Cerebellar cortex (tissue), 1 donor: Measurements from ENCODE around the gene H3-3A.
"Not testable (repeated sequence)": the region's sequence is repeated elsewhere in the genome, so short reads cannot be mapped to it uniquely, and the experiment has no call there.

ENCODE experiments used
- DNase-seq: peaks from one replicate; pipeline ENCODE4 v3.0.0-alpha.2; 2015; ENCODE audit warnings: low spot score

Gene H3-3A

DNA sequence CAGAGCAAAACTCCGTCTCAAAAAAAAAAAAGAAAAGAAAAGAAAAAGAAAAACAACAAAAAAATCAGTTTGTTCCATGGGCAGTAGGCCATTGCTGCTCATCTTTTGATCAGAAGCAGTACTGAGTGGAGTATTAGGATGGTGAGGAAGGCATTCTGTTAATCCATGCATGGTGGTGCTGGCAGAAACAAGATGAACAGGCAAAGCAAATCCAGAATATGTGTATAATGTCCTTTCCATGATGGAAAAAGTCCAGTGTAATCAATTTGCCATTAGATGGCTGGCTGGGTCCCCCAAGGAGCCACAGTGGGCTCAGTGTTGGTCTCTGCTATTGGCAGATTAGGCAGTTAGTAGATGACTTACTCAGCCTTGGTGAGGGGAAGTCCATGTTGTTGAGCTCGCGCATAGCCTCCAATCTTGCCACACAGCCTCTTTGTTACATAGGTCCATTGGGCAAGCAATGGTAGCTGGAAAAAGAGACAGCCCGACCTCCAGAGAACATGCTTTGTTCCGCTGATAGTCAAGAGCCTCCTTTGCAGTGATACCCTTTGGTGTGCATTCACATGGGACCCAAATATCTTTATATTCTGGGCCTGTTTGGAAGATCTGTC, 23.3 kb downstream of the H3-3A start:
- DNase-seq, result no peak

DNA sequence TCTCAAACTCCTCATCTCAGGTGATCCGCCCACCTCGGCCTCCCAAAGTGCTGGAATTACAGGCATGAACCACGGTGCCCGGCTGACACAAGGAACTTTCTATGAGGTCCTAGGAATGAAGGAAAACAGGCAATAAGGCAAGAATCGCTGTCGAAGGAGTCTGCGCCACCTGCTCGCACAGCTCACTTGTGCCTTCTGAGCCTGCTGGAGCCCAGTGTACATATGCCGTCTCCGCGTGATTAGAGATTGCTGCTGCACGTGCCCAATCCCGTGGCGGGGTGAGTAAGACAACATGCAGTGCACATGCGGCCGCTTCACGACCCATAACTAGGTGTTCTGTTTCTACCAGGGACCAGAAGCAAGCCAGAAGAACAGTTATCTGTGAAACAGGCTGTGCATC, 24.3 kb downstream of the H3-3A start:
- DNase-seq, result peak; percentile 88

DNA sequence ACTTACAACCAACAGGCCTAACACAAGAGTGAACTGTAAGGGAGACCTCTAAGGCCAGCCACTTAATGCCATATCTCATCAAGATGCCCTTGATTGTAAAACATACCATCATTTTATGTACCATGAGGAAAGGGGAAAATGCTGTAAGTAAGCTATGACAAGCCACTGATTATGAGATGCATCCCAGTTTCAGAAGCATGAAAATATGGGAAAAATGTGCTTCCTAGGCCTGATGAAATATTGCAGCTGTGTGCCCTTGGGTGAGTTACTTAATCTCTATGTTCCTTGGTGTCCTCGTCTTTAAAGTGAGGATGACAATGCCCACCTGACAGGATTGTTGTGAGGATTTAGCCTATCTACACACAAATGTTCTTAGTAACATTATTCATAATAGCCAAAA, 28.9 kb downstream of the H3-3A start:
- DNase-seq, result no peak

DNA sequence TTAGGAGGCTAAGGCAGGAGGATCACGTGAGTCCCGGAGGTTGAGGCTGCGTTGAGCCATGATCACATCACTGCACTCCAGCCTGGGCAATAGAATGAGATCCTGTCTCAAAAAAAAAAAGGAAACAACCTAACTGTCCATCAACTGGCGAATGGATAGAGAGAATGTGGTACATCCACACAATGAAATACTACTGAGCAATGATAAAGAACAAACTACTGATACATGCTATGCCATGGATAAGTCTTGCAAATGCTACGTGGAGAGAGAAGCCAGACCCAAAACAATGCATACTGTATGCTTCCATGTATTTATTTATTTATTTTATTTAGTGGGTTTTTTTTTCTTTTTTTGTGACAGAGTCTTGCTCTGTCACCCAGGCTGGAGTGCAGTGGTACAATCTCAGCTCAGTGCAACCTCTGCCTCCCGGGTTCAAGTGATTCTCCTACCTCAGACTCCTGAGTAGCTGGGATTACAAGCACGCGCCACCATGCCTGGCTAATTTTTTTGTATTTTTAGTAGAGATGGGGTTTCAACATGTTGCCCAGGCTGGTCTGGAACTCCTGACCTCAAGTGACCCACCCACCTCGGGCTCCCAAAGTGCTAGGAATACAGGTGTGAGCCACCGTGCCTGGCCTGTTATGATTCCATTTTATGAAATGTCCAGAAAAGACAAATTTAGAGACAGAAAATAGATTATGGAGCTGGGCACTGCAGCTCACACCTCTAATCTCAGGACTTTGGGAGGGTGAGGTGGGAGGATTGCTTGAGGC, 29.7 kb downstream of the H3-3A start:
- not testable (repeated sequence) for DNase-seq

DNA sequence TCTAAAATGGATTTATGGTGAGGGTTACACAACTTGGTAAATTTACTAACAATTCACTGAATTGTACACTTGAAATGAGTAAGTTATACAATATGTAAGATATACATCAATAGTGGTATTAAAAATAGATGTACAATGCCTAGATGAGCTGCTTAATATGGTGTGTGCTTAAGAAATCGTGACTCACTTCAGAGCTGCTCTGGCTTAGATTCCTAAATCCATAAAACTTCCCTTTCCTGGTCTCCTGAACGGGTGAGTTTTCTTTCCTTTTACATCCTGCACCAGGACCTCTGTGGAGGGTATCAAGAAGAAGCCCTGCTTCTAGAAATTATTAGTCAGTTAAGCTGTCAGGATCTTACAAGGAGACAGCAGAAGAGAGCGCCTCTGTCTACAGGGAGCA, 30.4 kb downstream of the H3-3A start:
- no peak for DNase-seq

DNA sequence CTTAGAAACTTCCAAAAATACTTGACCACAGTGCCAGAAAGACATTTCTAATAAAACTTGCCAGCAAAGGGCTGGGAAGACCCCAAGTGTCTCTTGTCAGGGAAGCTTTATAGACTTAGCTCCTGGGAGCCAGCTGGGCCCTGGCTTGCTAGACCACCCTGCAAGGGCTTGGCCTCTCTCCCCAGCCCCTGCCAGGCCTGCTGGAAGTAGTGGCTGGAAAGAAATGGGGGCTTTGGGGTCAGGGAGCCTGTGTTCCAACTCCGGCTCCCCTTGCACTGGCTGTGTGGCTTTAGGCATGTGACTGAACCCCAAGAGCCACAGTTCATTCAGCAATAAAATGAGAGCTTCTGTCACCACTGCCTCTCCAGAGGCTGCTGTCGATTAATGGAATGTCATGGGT, 31.1 kb downstream of the H3-3A start:
- DNase-seq, result no peak

DNA sequence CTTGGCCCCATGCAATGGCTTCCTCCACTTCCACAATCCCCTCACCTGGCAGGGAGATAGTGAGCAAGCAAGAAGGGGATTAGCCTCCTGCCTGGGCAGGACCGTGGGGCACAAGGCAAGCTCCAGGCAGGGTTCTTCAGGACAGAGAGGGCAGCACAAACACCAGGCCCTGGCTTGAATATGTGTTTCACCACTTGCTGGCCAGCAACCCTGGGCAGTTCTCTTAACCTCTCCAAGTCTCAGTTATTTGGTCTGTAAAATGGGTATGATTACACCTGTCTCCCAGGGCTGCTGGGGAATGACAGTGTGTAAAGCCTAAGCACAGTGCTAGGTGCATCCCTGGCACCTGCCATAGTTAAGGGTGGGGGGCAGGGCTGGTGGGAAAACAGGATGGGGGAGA, 31.9 kb downstream of the H3-3A start:
- DNase-seq, result no peak

DNA sequence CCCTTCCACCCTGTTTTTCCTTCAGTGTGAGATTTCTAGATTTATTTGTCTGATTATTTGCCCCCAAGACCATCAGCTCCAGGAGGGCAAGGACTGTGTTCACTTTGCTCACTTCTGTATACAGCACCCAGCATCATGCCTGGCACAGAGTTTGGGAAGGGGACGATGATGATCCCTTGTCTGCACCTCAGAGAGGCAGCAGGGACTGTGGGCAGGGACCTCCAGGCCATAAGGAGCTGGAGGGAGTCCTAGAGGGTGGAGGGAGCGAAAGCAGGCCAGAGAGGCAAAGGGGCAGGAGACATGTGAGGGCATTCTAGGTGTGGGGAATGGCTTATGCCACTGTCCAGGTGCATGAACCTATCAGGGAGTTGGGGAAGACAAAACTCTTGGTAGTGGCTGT, 32.8 kb downstream of the H3-3A start:
- no peak for DNase-seq

DNA sequence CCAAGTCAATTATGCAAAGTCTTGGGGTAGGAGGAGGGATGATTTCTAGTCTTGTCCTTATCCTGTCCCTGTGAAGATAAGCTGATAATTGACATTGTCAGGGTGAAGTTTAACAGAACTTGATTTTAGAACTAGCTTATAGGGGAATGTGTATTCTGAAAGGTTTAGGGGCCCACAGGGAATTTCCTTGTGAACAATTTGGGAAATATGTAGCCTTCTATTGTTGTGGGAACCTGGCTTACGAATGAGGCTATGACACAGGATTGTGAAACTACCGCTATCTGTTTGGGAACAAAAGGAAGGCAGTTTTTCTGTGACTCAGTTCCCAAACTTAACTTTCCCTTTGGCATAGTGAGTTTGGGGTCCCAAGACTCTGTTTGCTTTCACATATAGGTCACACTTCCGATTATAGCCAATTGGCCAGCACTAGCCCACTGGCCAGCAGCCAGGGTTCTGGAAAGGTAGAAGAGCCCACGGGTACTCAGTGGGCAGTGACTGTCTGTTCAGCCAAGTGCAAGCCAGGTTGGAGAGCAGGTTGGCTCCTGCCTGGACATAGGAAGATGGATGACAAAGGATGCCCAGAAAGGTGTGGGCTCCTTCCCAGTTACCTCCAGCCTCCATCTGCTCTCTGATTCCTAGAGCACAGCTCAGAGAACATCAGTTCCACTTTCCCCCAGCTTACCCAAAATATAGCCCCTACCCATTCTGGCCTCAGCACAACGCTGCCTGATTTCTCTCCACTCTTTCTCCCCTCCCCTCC, 35.5 kb downstream of the H3-3A start:
- peak; percentile 93 for DNase-seq

DNA sequence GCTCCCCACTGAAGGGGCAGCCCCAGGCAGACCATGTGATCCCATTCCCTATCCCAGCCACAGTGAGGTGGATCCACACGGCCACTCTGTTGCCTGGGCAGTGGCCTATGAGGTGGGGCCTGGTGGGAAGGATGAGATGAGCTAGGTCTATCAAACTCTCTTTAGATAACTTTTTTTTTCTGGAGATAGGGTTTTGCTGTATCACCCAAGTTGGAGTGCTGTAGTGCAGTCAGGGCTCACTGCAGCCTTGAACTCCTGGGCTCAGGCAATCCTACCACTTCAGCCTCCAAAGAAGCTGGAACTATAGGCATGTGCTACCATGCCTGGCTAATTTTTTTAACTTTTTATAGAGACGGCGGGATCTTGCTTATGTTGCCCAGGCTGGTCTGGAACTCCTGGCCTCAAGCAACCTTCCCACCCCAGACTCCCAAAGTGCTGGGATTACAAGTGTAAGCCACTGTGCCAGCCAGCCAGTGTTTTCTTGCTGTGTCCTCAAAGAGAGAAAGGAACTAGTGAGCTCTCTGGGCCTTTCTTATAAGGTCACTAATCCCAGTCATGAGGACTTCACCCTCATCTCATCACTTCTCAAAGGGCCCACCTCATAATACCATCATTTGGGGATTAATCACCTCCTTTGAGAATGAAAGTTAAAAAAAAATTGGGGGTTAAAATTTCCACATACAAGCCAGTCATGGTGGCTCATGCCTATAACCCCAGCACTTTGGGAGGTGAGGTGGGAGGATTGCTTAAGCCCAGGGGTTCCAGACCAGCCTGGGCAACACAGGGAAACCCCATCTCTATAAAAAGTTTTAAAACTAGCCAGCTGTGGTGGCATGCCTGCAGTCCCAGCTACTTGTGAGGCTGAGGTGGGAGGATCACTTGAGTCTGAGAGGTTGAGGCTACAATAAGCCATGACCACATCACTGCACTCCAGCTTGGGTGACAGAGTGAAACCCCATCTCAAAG, 36.6 kb downstream of the H3-3A start:
- no peak for DNase-seq

DNA sequence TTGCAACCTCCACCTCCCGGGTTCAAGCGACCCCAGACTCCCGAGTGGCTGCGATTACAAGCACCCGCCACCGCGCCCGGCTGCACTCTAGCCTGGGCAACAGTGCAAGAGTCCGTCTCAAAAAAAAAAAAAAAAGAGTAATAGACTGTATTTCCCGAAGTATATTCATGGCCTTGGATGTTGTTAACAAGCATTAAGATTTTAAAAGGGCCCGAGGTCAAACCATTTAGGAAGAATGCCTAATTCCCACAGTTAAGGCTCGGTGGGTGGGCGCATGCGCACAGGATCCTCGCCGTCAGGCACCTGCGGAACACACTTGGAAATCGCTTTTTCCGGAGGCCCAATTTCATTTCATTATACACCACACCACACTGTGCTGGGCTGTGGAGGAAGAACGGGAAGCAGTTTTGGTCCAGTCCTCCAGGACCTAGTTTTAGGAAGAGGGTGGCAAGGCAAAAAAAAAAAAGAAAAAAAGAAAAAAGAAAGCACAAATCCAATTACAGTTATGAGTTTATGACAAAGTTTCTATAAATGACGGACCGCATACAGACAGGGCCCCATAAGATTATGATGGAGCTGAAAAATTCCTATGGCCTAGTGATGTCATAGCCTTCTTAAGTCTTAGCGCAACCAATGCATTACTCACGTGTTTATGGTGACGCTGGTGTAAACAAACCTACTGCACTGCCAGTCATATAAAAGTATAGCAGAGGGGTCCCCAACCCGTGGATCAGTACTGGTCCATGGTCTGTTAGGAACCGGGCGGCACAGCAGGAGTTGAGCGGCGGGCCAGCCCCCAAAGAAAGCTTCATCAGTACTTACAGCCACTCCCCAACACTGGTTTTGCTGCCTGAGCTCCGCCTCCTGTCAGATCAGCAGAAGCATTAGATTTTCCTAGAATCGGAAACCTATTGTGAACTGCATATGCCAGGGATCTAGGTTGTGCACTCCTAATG, 38.2 kb downstream of the H3-3A start:
- peak; percentile 55 for DNase-seq

DNA sequence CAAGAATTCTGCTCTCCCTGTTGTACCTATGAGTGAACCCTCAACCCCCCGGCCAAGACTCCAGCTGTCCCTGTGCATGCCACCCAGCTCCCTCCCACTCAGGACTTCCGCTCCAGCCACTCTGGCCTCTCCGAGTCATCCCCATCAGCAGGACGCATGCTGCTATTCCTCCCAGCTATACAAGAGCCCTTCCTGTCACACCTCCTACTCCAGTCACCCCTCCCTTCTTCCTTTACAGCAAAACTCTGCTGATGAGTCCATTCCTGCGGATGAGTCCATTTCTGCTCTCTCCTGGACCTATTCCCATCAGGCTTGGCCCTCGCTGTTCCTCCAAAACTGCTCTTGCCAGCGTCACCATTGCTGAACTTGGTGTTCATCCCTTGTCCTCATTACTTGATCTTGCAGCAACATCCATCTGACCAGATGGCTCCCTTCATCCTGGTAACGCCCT, 42.2 kb downstream of the H3-3A start:
- peak; percentile 91 for DNase-seq

DNA sequence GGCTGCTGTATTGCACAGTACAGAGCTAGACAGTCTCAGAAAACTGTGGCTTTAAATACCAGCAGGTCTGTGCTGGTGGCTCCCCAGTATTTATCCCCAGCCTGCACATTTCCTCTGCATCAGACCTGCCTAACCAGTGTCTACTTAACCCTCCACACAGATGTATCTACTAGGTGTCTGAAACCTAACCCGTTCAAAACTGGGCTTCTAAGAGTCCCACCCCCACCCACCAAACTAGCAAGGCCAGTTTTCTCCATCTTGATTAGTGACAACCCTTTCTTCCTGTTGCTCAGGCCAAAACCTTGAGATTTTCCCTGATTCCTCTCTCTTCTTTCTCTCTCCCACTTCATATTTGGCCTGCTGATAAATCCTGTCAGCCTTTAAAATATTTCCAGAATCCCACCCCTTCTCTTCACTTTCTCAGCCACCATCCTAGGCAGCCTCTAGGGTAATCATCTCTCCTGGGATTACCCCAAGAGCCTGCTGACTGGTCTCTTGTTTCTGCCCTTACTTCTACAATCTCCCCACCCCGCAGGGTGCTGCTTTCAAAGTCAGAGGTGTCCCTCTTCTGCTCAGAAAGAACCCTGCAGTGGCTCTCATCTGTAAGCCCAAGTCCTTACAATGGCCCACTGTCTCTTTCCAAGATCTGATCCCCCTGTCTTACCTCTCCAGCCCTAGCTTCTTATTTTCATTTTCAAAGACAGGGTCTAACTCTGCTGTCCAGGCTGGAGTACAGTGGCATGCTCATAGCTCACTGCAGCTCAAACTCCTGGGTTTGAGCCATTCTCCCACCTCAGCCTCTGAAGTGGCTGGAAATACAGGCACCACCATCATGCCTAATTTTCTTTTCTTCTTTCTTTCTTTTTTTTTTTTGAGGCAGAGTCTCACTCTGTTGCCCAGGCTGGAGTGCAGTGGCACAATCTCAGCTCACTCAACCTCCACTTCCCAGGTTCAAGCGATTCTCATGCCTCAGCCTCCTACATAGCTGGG, 45.2 kb downstream of the H3-3A start:
- DNase-seq, result no peak

DNA sequence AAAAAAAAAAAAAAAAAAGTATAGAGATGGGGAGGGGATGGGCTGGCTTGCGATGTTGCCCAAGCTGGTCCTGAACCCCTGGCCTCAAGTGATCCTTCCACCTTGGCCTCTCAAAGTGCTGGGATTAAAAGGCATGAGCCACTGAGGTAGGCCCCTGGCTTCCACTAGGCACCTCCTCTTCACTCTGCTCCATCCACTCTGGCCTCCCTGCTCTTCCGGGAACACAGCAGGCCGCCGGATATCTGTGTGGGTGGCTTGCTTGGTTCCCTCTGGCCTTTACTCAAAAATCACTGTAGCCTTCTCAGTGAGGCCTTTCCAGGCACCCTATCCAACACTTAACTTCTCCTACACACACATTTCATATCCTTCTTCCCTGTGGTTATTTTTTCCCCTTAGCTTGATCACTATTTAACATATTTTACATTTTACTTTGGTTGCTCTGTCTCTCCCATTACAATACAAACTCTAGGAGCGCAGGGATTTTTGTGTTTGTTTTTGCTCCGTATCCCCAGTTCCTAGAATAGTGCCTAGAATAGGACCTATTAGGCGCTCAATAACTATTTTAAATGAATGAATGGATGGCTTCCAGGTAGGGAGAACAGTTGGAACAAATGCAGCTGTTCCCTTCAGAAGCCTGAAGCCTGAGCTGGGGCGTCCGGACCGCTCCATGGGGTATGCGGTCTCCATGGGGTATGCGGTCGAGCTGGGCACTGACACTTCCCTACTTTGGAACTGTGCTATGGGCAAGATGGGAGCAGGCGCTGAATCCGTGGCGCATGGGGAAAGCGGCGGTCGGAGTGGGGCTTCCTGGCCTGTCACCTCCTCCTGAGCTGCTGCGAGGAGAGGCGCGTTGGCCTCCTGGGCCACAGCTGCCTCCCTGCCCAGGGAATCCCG, 46.7 kb downstream of the H3-3A start:
- peak; percentile 37 for DNase-seq

DNA sequence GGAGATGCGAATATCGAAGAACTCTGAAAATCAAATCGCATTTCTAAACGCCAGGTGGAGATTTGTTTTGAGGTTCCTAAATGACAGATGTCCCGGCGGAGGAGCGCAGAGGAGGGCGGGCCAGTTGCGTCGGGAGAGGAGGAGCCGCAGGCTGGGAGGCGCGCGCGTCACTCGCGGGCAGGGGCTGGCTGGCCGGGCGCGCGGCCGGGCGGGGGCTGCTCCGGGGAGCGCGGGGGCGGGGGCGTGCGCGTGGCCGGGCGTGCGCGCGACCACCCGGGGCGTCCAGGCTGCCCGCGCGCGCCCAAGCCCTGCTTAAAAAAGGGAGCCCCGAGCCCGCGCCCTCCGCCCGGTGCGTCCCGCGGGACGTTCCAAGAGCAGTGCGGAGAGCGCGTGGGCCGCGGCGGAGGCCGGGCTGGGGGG, 47.3 kb downstream of the H3-3A start:
- peak; percentile 93 for DNase-seq

DNA sequence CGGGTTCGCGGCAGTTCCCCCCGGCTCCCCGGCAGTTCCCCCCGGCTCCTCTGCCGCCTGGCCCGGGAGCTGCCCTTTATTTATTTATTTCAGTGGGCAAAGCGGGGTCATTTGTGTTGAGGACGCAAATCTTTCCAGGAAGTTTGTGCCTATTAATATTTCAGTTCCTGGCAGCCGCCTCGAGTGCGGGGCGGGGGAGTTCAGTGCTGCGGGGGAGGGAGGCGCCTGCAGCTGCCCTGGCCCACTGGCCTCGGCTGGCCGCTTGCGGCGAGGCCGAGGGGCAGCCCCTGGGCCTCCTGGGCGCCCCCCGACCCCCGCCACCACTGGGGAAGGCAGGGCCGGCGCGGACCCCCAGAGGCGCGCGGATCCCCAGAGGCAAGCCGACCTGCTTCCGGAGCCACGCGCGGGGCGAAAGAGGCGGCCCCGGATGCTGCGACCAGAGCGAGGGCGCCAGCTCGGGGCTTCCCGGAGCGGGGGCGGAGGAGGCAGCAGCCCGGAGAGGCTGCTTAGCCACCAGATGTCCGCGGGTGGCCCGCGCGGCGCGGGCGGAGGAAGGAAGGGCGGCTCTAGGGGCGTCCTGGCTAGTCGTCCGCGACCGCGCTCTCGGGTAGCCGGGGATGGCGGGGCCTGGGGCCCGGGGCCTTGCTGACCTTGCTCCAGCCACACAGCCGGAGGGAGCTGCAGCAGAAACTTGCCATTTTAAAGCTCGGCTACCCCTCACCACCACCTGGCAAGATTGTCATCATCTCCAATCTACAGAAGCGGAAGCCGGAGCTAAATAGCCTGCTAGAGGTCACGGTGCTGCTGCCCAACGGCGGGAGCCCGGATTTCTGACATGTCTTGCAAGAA, 48.0 kb downstream of the H3-3A start:
- peak; percentile 63 for DNase-seq

DNA sequence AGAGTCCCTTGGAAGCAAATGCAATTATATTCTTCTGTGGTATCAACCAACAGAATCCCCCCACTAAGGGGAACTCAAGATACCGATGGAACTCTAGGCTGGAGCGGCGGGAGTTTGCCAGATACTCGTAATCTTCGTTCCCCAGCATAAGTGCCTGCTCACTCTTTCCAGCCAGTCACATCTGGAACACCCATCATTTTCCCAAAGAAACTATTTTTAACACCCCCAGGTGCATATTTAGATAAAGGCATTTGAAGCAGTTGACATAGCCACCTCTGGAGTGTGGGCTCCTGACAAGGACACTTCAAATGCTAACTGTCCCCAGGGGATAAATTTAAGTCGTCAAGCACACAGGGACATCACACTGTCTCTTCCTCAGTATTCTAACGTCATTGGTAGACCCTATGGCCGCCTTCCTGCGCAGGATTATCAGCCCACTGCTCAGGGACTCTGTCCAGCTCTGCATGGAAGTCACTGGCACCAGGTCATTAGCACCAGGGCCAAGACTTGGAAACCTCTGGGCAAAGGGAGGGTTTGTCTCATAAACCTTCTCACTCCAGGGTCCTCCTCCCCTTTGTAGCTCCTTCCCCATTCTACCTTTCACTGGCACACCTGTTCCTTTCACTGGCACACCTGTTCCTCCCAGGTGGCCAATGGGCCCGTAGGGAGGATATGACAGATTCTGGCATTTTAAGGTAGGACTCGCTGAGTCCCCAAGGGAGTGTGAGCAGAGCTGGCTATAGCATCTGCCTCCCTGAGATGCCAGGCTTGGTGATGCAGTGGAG, 48.8 kb downstream of the H3-3A start:
- DNase-seq, result no peak
